Activated T-cell treated with anti-CD3 and anti-CD28 coated beads for 4 hours (primary cell): ENCODE data around the gene TNPO3.
"Not testable (repeated sequence)": the region's sequence is repeated elsewhere in the genome, so short reads cannot be mapped to it uniquely, and the experiment has no call there.

ENCODE experiments used
- DNase-seq: peaks from one replicate; pipeline ENCODE4 v3.0.0-alpha.2; 2020

The TNPO3 gene

GRCh38 chr7:129013048-129013724, 41.7 kb downstream of the TNPO3 start:
- no peak for DNase-seq

GRCh38 chr7:129012641-129013040, 42.3 kb downstream of the TNPO3 start:
- DNase-seq = no peak

GRCh38 chr7:129010075-129010474, 44.8 kb downstream of the TNPO3 start:
- no peak for DNase-seq

- DNase-seq = no peak
Measured at GRCh38 chr7:129009437-129009836, 45.5 kb downstream of the TNPO3 start.

GRCh38 chr7:129008645-129009414, 46.1 kb downstream of the TNPO3 start:
- DNase-seq = no peak

GRCh38 chr7:129007572-129007971, 47.3 kb downstream of the TNPO3 start:
- no peak for DNase-seq

- no peak for DNase-seq
Measured at GRCh38 chr7:129006636-129007414, 48.1 kb downstream of the TNPO3 start.

GRCh38 chr7:129005186-129005585, 49.7 kb downstream of the TNPO3 start:
- DNase-seq = no peak

GRCh38 chr7:128997181-128997580, 57.7 kb downstream of the TNPO3 start:
- DNase-seq = no peak

GRCh38 chr7:128994560-128994959, 60.4 kb downstream of the TNPO3 start:
- DNase-seq = not testable (repeated sequence)

- no peak for DNase-seq
Measured at GRCh38 chr7:128993419-128993818, 61.5 kb downstream of the TNPO3 start.

- no peak for DNase-seq
Measured at GRCh38 chr7:128989961-128990360, 65.0 kb downstream of the TNPO3 start.

GRCh38 chr7:128988372-128988771, 66.5 kb downstream of the TNPO3 start:
- DNase-seq = no peak

GRCh38 chr7:128986609-128987008, 68.3 kb downstream of the TNPO3 start:
- no peak for DNase-seq

- DNase-seq = no peak
Measured at GRCh38 chr7:128985660-128986059, 69.3 kb downstream of the TNPO3 start.

GRCh38 chr7:128982105-128982504, 72.8 kb downstream of the TNPO3 start:
- DNase-seq = no peak

- no peak for DNase-seq
Measured at GRCh38 chr7:128974241-128974934, 80.5 kb downstream of the TNPO3 start.

GRCh38 chr7:128968624-128969023, 86.3 kb downstream of the TNPO3 start:
- no peak for DNase-seq

- DNase-seq = no peak
Measured at GRCh38 chr7:128963327-128963757, 91.6 kb downstream of the TNPO3 start.

GRCh38 chr7:128962899-128963298, 92.0 kb downstream of the TNPO3 start:
- no peak for DNase-seq

- DNase-seq = no peak
Measured at GRCh38 chr7:128961030-128961659, 93.8 kb downstream of the TNPO3 start.

GRCh38 chr7:128959296-128959695, 95.6 kb downstream of the TNPO3 start:
- DNase-seq = no peak

- DNase-seq = no peak
Measured at GRCh38 chr7:128955981-128956380, 98.9 kb downstream of the TNPO3 start.
